Stimulated activated CD4-positive, alpha-beta T cell treated with anti-CD3 and anti-CD28 coated beads, Interleukin-1b, Interleukin-23, amount 100 ng/mL, for 4 hours (primary cell): ENCODE measurements around the gene ZNF532.
"Not testable (repeated sequence)": the region's sequence is repeated elsewhere in the genome, so short reads cannot be mapped to it uniquely, and the experiment has no call there.

Experiments used
- DNase-seq, 2 donors: peaks; one replicate each; pipeline ENCODE4 v3.0.0-alpha.2; 2020; ENCODE audit warnings: low read depth in 2 of 2

The ZNF532 gene, protein sequence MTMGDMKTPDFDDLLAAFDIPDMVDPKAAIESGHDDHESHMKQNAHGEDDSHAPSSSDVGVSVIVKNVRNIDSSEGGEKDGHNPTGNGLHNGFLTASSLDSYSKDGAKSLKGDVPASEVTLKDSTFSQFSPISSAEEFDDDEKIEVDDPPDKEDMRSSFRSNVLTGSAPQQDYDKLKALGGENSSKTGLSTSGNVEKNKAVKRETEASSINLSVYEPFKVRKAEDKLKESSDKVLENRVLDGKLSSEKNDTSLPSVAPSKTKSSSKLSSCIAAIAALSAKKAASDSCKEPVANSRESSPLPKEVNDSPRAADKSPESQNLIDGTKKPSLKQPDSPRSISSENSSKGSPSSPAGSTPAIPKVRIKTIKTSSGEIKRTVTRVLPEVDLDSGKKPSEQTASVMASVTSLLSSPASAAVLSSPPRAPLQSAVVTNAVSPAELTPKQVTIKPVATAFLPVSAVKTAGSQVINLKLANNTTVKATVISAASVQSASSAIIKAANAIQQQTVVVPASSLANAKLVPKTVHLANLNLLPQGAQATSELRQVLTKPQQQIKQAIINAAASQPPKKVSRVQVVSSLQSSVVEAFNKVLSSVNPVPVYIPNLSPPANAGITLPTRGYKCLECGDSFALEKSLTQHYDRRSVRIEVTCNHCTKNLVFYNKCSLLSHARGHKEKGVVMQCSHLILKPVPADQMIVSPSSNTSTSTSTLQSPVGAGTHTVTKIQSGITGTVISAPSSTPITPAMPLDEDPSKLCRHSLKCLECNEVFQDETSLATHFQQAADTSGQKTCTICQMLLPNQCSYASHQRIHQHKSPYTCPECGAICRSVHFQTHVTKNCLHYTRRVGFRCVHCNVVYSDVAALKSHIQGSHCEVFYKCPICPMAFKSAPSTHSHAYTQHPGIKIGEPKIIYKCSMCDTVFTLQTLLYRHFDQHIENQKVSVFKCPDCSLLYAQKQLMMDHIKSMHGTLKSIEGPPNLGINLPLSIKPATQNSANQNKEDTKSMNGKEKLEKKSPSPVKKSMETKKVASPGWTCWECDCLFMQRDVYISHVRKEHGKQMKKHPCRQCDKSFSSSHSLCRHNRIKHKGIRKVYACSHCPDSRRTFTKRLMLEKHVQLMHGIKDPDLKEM (N-terminal part only)

DNA sequence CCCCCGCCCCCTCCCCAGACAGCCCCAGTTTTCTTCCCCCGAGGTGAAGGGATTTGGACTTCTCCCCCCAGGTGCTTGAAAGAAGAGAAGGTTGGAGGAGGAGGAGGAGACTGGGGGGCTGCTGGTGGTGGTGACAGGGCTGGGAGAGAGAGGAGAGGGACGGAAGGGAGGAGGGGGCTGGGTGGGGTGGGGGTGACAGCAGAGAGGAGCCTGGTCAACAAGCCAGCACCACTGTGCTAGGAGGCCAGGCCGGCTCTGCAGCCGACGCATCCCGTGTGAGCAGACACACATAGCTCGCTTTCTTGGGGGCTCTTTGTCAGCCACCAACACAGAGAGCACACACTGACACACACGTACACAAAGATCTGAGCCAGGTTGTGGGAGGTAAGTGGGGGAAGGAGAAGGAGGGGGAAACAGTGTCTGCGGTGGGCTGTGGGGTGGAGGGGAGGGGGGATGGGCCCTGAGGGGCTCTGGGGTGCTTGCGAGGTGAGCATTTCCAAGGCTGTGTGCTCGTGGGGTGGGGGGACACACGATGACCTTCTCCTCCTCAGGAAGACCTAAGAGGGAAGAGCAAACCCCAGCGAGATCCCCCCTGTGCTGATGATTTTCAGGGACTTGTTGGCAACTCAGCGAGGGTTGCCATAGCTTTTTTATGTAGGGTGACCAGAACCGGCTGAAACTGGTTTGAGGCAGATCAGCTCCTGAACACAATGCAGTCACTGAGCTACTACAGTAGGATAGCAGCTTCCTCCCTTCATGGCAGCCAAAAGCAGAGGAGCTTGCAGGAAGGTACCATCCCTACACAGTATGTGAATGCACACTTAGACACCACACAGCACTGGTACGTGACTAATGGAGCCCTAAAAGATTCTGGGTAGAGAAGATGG lies at the start of gene ZNF532:
Gene ZNF532, plus strand, starts transcription at position 732 of the 887 bp plus-strand sequence. CDS start 53,411 bp downstream, outside the sequence.
- no peak for DNase-seq

DNA sequence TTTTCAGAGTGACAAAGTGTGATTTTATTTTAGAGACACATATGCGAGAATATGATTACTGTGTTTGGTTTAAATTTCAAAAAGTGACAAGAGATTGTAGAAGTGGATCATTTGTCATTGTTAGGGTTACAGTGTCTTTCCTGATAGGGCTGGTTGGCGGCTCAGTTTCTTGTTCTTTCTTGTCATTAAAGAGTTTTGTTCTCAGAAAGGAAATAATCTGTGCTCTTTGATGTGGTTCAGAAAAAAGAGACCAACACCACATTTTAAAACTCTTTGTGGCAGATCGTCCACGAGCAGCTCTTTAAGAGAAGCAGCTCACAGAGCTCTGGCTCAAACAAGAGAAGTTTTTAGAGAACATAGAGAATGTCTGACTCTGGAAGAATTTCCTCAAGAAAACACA lies 45.6 kb upstream of the ZNF532 start:
- peak in 1 of 2 donors; percentile 3 for DNase-seq

DNA sequence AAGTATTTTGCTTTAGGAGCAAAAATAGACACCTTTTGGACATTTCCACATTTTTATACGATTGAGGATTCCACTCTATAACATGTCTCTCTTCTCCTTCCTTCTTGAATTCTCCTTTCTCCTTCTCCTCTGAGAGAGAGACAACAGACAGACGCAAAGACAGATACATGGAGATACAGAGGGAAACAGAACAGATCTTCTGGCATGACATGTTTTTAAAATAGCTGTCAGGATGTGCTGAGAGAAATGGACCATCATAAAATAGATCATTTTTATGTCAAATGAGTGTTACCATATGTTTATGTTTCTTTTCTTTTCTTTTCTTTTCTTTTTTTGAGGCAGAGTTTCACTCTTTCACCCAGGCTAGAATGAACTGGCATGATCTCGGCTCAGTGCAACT lies 44.4 kb upstream of the ZNF532 start:
- no peak for DNase-seq

DNA sequence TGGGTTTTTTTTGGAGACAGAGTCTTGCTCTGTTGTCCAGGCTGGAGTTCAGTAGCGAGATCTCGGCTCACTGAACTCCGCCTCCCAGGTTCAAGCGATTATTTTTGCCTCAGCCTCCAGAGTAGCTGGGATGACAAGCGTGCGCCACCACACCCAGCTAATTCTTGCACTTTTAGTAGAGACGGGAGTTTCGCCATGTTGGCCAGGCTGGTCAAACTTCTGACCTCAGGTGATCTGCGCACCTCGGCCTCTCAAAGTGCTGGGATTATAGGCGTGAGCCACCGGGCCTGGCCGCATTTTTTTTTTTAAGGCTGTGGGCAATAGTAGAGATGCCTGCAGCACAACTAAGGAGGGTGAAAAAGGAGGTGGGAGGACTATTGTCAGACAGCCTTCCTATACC lies 41.7 kb upstream of the ZNF532 start:
- no peak for DNase-seq

DNA sequence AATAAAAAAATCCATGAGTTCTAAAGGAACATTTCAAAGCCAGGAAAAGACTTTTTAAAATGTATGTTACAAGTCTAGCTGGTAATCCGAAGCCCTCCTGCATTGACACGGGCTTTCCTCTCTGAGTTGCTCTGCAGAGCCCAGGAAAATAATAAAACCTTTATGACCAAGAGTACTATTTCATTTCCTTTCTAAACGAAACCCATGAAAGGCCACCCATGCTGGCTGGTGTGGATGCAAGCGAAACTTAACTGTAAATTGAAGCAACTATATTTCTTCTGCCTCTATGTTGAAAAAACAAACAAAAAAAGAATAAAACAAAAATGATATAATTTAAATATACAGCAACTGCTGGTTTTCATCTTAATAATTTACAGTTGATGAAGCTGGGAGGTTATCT lies 41.3 kb upstream of the ZNF532 start:
- no peak for DNase-seq

DNA sequence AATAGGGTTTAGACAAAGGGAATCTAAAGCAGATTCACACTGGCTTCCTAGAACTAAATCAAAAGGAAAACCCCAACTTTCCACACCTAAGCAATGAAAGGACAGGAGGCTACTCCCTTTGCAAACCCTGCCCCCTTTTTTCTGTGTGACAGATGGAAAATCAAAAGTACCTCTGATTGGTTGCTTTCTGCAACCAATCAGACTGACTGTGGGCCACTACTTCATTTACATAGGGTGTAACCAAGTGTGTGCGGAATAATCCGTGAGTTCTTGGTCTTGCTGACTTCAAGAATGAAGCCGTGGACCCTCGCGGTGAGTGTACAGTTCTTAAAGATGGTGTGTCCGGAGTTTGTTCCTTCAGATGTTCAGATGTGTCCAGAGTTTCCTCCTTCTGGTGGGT lies 37.8 kb upstream of the ZNF532 start:
- not testable (repeated sequence) for DNase-seq

DNA sequence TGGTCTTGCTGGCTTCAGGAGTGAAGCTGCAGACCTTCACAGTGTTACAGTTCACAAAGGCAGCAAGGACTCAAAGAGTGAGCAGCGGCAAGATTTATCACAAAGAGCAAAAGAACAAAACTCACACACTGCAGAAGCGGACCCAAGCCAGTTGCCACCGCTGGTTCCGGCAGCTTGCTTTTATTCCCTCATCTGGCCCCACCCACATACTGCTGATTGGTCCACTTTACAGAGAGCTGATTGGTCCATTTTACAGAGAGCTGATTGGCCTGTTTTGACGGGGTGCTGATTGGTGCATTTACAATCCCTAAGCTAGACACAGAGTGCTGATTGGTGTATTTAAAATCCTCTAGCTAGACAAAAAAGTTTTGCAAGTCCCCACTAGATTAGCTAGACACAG lies 37.2 kb upstream of the ZNF532 start:
- no peak for DNase-seq

DNA sequence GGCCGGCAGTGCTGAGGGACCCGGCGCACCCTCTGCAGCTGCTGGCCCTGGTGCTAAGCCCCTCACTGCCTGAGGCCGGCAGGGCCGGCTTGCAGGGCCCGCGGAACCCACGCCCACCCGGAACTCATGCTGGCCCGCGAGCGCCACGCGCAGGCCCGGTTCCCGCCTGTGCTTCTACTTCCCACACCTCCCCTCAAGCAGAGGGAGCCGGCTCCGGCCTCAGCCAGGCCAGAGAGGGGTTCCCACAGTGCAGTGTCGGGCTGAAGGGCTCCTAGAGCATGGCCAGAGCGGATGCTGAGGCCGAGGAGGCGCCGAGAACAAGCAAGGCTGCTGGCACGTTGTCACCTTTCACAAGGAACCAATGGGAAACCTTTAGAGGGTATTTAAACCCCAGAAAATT lies 36.8 kb upstream of the ZNF532 start:
- no peak for DNase-seq

DNA sequence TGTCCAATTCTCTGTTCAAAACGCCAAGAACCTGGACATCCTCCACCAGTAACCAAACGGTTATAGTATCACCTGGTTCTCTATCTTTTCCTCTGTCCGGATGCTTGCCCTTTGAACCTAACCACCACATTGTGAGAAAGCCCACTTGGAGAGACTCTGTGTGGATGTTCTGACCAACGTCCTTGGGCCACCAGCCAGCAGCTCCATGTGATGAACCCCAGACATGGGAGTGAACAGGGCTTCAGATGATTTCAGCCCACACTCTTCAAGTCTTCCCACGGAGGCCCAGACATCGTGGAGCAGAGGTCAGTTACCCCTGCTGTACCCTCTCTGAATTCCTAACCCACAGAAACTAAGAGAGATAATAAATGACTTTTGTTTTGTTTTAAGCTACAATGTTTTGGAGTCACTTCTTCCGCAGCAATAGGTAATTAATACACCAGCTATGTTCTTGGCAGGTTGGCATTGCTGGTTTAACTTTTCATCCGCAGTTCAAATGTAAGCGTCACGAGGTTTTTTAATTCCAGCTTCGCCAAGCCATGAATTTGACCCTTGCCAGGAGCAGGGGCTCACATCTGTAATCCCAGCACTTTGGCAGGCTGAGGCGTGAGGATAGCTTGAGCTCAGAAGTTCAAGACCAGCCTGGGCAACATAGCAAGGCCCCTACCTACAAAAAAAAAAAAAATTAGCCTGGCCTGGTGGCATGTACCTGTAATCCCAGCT lies 36.1 kb upstream of the ZNF532 start:
- no peak for DNase-seq

DNA sequence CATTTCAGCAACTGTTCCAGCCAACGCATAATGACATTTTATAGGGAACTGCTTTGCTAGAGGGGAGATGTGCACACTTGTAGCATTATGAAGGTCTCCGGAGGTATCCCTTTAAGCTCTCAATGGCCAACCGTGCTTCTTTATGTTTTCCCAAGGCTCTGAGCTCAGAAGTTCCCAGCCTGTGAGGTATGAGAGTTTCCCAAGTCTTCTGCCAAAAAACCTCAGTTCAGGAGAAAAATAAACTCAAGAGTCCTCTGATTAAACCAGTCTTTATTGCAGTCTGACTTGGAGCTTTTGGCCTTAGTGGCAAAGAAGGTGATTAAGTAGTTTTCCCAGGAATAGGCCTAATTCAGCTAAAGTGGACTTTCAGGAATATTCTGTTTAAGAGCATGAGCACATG lies 35.4 kb upstream of the ZNF532 start:
- no peak for DNase-seq

DNA sequence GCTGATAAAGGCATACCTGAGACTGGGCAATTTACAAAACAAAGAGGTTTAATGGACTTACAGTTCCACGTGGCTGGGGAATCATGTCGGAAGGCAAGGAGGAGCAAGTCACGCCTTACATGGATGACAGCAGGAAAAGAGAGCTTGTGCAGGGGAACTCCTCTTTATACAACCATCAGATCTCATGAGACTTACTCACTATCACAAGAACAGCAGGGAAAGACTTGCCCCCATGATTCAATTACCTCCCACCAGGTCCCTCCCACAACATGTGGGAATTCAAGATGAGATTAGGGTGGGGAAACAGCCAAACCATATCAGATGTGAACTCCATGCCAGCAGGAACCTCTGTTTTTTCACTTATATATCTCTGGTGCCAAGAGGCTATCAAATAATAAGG lies 34.8 kb upstream of the ZNF532 start:
- DNase-seq = not testable (repeated sequence)

DNA sequence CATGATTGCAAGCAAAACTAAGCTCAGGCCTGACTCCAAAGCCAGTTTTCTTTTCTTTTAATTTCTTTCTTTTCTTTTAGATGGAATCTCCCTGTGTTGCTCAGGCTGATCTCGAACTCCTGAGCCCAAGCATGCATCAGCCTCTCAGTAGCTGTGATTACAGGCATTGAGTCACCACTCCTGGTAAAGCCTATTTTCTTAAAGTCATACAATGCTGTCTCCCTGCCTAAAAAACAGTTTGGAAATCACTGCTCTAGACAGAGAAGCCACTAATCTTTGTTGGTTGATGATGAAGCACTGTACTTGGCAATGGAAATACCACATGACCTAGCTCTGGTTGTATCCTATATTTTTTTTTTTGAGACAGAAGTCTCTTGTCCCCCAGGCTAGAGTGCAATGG lies 33.1 kb upstream of the ZNF532 start:
- DNase-seq = no peak

DNA sequence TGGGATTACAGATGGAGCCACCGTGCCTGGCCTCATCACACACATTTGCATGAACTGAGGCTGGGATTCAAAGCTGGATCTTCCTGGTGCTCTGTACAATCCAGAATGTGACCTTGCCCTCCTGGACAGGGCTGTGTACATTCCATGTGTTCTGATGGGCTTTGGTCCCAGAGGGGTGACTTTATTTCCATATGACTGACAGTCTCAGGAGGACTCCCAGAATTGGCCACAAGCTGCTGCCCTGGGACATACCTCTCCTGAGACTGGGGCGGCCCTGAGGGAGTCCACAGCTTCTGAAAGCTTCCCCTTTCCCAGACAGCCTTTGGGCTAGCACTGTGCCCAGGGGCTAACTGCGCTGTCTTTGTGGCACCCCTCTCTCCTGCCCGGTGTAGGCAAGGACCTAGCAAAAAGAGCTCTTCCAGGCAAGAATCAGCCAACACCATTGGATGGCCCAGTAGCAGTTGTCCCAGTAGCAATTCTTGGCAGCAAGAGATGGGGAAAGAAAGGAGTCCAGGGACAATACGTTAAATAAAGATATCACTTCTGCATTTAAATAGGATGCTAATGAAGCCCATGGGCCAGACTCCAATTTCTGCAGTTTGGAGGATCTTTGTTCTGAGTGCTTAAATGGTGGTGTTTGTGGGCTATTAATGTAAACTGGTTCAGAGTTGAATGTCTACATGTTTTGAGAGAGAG lies 26.4 kb upstream of the ZNF532 start:
- no peak for DNase-seq

DNA sequence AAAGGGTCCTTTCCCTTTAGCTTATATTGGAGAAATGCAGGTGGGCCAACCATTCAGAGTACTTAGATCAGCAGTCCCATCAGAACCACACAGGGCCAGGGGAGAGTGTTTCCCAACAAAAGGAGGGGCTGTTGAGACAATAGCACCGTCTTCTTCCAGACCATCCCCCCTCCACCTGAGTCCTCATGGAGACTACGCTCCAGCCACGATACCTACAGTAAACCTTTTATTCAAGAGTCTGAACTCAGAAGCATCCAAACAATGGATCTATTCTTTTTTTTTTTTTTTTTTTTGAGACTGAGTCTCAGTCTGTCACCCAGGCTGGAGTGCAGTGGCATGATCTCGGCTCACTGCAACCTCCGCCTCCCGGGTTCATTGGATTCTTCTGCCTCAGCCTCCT lies 25.7 kb upstream of the ZNF532 start:
- DNase-seq = no peak

DNA sequence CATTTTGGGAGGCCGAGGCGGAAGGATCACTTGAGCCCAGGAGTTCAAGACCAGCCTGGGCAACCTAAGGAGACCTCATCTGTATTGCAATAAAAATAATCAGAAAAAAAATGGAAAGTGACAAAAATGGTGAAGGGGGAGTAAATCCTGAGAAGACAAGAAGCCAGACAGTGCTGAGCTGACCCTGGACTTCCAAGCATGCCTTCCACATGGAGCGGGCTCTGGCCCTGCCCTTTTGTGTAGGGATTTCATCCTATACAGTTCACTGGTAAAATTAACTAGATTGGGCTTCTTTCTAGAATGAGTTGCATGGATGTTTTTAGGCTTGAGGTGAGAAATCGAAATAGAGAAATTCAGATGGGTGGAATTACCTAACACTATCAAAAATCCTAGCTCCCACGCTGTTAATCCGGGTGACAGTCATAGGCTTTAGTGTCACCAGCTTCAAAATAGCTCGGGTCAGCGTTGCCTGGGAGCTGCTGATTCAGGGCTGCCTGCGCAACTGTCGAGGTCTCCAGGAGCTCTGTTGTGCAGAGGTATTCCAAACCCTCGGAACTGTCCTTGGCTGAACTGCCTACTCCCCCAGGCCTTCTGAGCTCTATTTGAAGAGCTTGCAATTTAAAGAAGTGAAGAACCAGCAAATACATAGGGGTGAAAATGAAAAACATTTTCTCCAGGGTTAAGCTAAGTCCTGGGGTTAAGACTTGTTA lies 21.5 kb upstream of the ZNF532 start:
- no peak for DNase-seq

DNA sequence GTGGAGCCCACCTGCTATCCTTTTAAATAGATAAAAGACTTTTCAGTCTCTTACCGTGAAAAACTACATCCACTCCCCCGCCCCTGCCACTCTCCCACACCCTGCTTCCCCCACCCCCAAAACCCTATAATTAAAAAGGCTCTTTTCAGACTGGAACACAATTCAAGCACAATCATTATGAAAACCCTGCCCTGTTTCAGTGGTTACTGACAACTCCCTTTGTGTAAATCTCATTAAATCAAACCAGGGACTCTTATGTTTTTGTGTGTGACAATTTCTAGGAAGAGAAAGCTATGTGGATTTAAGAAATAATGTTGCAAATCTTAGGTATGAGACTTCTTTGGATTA lies 21.0 kb upstream of the ZNF532 start:
- no peak for DNase-seq

DNA sequence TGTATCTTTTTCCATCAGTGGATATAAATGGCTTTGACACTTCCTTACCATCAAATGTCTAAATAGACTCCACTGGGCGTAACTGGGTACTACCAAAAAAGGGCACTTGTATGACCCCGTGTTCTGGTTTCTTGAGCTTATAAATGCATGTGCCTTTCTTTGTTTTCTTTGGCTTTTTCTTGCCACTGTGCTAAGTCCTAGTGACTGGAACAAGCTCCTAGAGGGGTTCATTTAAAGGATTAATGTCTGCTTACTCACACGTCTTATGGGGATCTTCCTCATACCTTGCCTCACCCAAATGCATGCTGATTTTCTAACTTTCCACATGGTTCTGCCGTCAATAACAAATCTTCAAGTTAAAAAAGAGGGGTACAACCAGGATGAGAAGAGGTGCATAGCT lies 19.8 kb upstream of the ZNF532 start:
- DNase-seq = no peak

DNA sequence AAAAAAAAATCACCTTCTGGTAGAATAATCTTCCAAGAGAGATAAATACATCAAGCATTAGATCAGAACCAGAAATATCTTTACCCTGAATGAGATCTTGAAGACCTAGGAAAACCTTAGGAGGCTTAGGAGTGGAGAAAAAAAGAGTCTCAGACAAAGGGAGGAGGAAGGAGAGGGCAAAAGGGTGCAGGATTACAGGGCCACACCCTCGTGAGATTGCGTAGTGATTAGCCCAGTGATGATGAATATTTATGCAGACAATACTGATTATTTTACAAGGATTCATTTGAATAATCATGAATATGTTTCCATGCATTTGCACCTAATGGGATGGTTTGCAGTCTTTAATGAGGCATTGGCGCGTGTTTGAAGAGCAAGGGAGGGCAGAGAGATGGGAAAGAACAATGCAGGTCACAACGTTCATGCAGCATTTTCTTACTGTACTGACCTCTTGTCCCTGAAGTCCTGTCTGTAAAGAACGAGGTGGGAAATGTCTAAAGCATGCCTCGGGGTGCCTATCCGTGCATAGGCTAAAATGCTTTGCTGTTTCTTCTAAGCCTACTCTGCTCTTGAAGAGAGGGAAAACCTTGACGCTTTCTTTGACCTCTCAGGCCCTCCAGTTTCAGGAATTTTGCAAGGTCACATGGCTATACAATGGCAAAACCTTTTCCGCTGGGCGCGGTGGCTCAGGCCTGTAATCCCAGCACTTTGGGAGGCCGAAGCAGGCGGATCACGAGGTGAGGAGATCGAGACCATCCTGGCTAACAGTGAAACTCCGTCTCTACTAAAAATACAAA lies 18.6 kb upstream of the ZNF532 start:
- DNase-seq = no peak
